A673 (cell line): Measurements from ENCODE around the gene DHRS1. TPM values are rescaled to one million over a fixed set of nuclear protein-coding genes. Genes with fewer than 3 reads are reported as not detected.

Experiments used
- BruUV-seq: library from RNA; stranded (reverse); fragments of 400-500 nt; replicated peaks from 2 replicates; lab custom pipeline; 2021; lab: Mats Ljungman, UMichigan
- CTCF ChIA-PET: fragments of 300-600 bp; sonication (Branson Sonifier 250); formaldehyde crosslinking; loops from one replicate; lab custom pipeline; 2022; ENCODE audit warnings: antibody characterized with exemption; lab: Charles Lee
- POLR2A ChIA-PET: fragments of 300-600 bp; sonication (Branson Sonifier 250); formaldehyde crosslinking; loops from one replicate; lab custom pipeline; 2022; ENCODE audit warnings: antibody characterized with exemption; ENCODE audit not compliant: low non-redundant PET; lab: Charles Lee
- DNase-seq: peaks from one replicate; pipeline ENCODE4 v3.0.0-alpha.2; 2015; ENCODE audit warnings: low spot score
- H3K27ac ChIP-seq: fragments of 200-600 bp; sonication (generic); 2 replicates; pipeline ENCODE4 v1.5.1; 2016; ENCODE audit warnings: mixed run types, low read depth, mild to moderate bottlenecking, mixed read lengths, antibody characterized with exemption, low read length; ENCODE audit not compliant: poor library complexity, severe bottlenecking
- H3K27me3 ChIP-seq: fragments of 200-600 bp; sonication (generic); replicated peaks from 2 replicates; pipeline ENCODE4 v1.6.1; 2017; ENCODE audit warnings: mixed run types, low read depth, mild to moderate bottlenecking, mixed read lengths, antibody characterized with exemption, low read length; ENCODE audit not compliant: insufficient read depth, poor library complexity
- H3K36me3 ChIP-seq: fragments of 200-600 bp; sonication (generic); 2 replicates; pipeline ENCODE4 v1.6.1; 2016; ENCODE audit warnings: mixed run types, mild to moderate bottlenecking, mixed read lengths, antibody characterized with exemption, low read length; ENCODE audit not compliant: insufficient read depth, poor library complexity, severe bottlenecking
- H3K4me1 ChIP-seq: fragments of 200-600 bp; sonication (generic); 2 replicates; pipeline ENCODE4 v1.6.1; 2017; ENCODE audit warnings: mixed run types, mild to moderate bottlenecking, mixed read lengths, antibody characterized with exemption, low read length; ENCODE audit not compliant: insufficient read depth, poor library complexity, severe bottlenecking
- H3K4me3 ChIP-seq: fragments of 200-600 bp; sonication (generic); 2 replicates; pipeline ENCODE4 v1.5.1; 2016; ENCODE audit warnings: low read depth, mixed run types, mild to moderate bottlenecking, mixed read lengths, low read length; ENCODE audit not compliant: poor library complexity, severe bottlenecking
- H3K9me3 ChIP-seq: fragments of 200-600 bp; sonication (generic); 2 replicates; pipeline ENCODE4 v1.6.1; 2016; ENCODE audit warnings: mixed run types, low read depth, mild to moderate bottlenecking, mixed read lengths, antibody characterized with exemption, low read length; ENCODE audit not compliant: poor library complexity, severe bottlenecking
- EZH2 ChIP-seq: fragments of 200-600 bp; sonication (generic); IDR thresholded peaks from 2 replicates; pipeline ENCODE4 v1.6.1; 2017; ENCODE audit warnings: borderline replicate concordance, low read depth, mild to moderate bottlenecking, mixed read lengths, antibody characterized with exemption, low read length; ENCODE audit not compliant: poor library complexity, severe bottlenecking
- intact Hi-C: fragments of 100-400 bp; cut with micrococcal nuclease; formaldehyde crosslinking; loops from one replicate; pipeline ENCODE4 v1.10.0; 2022; ENCODE audit not compliant: unreplicated experiment
- total RNA-seq: library from RNA; stranded (reverse); gene quantifications from 2 replicates; pipeline ENCODE4 v1.2.3, GENCODE V29; 2021
- TF ChIP-seq, protein P1 (sequence below): fragments of 300-800, 200-600 bp; sonication (generic); conservative IDR thresholded peaks from 2 replicates; pipeline ENCODE4 v1.5.1; 2017; ENCODE audit warnings: low read depth, mild to moderate bottlenecking, antibody characterized with exemption, low read length, moderate library complexity, mixed read lengths

DHRS1 gene
- total RNA-seq, 1 experiment from 2014 or later, result 13.3 TPM

DNA sequence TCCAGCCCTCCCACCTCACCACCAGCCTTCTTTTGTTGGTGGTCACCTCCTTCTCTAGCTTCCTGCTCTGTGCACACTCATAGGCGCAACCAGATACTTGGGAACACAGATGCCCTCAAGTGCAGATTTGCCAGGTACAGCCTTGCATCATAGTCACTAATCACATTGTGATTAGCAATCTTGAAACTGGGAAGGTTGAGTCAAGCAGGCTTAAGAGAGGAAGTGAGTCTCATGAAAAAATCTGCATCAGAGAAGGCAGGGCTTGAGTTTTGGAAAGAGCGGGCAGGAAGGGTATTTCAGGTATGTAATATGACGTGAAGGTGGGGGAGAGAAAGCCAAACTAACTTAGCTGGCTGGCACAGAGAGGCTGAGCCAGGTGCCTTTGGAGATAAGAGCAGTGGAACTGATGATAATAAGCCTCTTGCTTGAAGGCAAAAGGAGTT lies 25.5 kb downstream of the DHRS1 start:
- no TSS peak for BruUV-seq
- H3K36me3 ChIP-seq, result no peaks in the 10 kb centered on the region
- H3K4me1 ChIP-seq, result peaks cover 4% of the 10 kb centered on the region
- TF ChIP-seq, protein P1, sequence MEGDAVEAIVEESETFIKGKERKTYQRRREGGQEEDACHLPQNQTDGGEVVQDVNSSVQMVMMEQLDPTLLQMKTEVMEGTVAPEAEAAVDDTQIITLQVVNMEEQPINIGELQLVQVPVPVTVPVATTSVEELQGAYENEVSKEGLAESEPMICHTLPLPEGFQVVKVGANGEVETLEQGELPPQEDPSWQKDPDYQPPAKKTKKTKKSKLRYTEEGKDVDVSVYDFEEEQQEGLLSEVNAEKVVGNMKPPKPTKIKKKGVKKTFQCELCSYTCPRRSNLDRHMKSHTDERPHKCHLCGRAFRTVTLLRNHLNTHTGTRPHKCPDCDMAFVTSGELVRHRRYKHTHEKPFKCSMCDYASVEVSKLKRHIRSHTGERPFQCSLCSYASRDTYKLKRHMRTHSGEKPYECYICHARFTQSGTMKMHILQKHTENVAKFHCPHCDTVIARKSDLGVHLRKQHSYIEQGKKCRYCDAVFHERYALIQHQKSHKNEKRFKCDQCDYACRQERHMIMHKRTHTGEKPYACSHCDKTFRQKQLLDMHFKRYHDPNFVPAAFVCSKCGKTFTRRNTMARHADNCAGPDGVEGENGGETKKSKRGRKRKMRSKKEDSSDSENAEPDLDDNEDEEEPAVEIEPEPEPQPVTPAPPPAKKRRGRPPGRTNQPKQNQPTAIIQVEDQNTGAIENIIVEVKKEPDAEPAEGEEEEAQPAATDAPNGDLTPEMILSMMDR, result no peak
- TF ChIP-seq EZH2, result no peak
- H3K27me3 ChIP-seq, result no peaks in the 10 kb centered on the region
- CTCF ChIA-PET, result no interaction called here
- POLR2A ChIA-PET, result no interaction called here
- H3K4me3 ChIP-seq, result no peak overlapping the region
- no peak overlapping the region for H3K27ac ChIP-seq
- no peak for DNase-seq
- intact Hi-C loops, result no loop called here
- H3K9me3 ChIP-seq, result no peaks in the 10 kb centered on the region

DNA sequence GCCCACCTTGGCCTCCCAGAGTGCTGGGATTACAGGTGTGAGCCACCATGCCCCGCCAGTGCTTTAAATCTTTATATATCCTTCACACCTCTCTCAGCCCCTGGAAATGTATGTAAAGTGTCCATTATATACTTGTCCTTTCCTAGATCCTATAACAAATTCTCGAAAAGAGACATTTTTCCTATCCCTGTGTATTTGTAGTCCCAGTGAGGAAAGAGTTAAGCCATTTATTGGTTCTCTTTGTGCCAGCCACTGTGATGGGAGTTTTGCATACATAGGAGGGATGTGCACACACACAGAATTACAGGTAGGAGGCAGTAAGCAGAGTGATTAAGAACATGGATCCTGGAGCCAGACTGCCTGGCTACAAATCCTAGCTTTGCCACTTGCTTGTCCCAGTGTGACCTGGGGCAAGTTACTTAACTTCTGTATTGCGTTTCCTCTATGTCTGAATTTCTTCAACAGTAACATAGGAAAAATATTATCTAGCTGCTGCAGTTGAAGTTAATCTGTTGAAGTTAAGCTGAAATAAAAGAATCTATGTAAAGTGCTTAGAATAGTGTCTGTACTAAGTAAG lies 26.1 kb downstream of the DHRS1 start:
- Histone ChIP-seq H3K9me3 (no peaks in the 10 kb centered on the region), H3K27me3 (no peaks in the 10 kb centered on the region), H3K27ac (no peak overlapping the region), H3K4me1 (peaks cover 4% of the 10 kb centered on the region), H3K4me3 (no peak overlapping the region), H3K36me3 (no peaks in the 10 kb centered on the region)
- DNase-seq, result peak; percentile 10
- ChIA-PET CTCF (interaction anchor here (0.5 kb wide), 1 partner anchor 547 kb away, joined by 7 read pairs; no protein-coding TSS in a partner anchor), POLR2A (no interaction called here)
- intact Hi-C loops, result no loop called here
- BruUV-seq, result no TSS peak
- TF ChIP-seq EZH2, result no peak
- TF ChIP-seq, protein P1, result 0 out of 2 replicates have a peak, but pooled peaks have one; percentile 14

DNA sequence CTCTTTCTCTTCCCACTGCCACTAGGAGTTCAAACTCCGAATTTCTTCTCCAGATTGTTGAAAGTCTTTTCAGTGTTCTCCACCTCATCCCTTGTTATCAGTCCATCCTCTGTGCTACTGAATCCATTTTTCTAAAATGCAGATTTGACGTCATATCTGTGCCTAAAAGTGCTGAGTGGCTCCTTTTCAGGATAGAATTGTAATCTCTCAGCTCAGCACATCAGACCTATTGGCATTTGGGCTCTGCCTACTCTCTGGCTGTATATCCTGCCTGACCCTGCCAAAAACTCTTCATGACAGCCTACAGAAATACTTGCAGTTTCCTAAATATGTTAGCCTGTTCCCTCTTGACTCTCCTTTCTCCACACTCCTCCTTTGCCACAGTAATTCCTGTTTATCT lies 27.1 kb downstream of the DHRS1 start:
- DNase-seq, result no peak
- Histone ChIP-seq H3K27me3 (no peaks in the 10 kb centered on the region), H3K27ac (no peak overlapping the region), H3K4me1 (peaks cover 4% of the 10 kb centered on the region), H3K36me3 (no peaks in the 10 kb centered on the region), H3K4me3 (no peak overlapping the region), H3K9me3 (no peaks in the 10 kb centered on the region)
- BruUV-seq, result TSS peak; percentile 48
- ChIA-PET POLR2A (no interaction called here), CTCF (no interaction called here)
- TF ChIP-seq EZH2, result no peak
- TF ChIP-seq, protein P1, result no peak
- intact Hi-C loops, result no loop called here
